ENCODE measurements around the gene VSX1. TPM values are rescaled to one million over a fixed set of nuclear protein-coding genes. Genes with fewer than 3 reads are reported as not detected.

The VSX1 gene
- total RNA-seq, 1 donor from 2014 or later, result not detected

- Mint-ChIP-seq H3K9me3 (no peaks in the 10 kb centered on the region), H3K27me3 (no peaks in the 10 kb centered on the region), H3K4me1 (peaks cover 45% of the 10 kb centered on the region), H3K36me3 (ENCODE audit: low read depth) (peaks cover 59% of the 10 kb centered on the region), H3K4me3 (no peak overlapping the region), H3K27ac (no peak overlapping the region)
- ATAC-seq (ENCODE audit: low read depth), result no peak
- ChIA-PET CTCF (no interaction called here), POLR2A (no interaction called here)
- TF ChIP-seq, protein P1, sequence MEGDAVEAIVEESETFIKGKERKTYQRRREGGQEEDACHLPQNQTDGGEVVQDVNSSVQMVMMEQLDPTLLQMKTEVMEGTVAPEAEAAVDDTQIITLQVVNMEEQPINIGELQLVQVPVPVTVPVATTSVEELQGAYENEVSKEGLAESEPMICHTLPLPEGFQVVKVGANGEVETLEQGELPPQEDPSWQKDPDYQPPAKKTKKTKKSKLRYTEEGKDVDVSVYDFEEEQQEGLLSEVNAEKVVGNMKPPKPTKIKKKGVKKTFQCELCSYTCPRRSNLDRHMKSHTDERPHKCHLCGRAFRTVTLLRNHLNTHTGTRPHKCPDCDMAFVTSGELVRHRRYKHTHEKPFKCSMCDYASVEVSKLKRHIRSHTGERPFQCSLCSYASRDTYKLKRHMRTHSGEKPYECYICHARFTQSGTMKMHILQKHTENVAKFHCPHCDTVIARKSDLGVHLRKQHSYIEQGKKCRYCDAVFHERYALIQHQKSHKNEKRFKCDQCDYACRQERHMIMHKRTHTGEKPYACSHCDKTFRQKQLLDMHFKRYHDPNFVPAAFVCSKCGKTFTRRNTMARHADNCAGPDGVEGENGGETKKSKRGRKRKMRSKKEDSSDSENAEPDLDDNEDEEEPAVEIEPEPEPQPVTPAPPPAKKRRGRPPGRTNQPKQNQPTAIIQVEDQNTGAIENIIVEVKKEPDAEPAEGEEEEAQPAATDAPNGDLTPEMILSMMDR (IDR thresholded peaks at IDR 0.05), result no peak
- no peak for DNase-seq
- intact Hi-C loops (cut with micrococcal nuclease), result no loop called here
Measured at GRCh38 chr20:25031241-25031640, 50.7 kb downstream of the VSX1 start.

GRCh38 chr20:25030649-25031207 lies 51.2 kb downstream of the VSX1 start:
- Mint-ChIP-seq H3K4me3 (no peak overlapping the region), H3K9me3 (no peaks in the 10 kb centered on the region), H3K27ac (no peak overlapping the region), H3K4me1 (peaks cover 42% of the 10 kb centered on the region), H3K36me3 (ENCODE audit: low read depth) (peaks cover 62% of the 10 kb centered on the region), H3K27me3 (no peaks in the 10 kb centered on the region)
- ChIA-PET POLR2A (no interaction called here), CTCF (no interaction called here)
- ATAC-seq (ENCODE audit: low read depth) (no peak), DNase-seq (no peak)
- TF ChIP-seq, protein P1 (IDR thresholded peaks at IDR 0.05), result no peak
- intact Hi-C loops (cut with micrococcal nuclease), result no loop called here

DNA sequence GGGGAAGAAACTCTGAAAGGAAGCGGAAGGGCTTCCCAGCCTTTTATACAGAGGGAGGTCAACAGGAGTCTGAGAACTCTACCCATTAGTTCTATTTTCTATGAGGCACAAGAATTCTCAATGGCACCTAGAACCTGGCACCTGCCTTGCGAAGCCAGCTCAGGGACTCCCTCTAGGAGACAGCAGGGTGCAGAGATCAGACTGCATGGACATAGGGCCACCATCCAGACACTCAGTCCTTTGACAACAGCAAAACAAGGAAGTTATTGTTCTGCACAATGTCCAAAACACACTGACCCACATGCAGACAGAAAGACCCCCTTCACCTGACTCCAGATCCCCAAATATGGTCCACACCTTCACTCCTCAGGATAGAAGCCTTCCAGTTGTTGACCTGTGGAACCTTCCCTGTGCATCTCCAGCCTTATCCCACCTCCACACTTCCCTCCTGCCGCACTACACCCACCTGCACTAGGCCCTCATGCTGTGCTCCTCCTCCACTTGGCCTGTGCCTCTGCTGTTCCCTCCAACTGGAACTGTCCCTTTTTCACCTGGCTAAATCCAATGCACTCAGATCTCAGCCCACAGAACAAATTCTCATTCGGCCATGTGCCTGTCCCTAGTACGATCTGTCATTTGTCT lies 51.8 kb downstream of the VSX1 start:
- ChIA-PET POLR2A (interaction anchor here (1.2 kb wide), 1 partner anchor 28 kb away, joined by 3 read pairs; the partner anchor contains the start of gene ACSS1), CTCF (no interaction called here)
- DNase-seq (no peak), ATAC-seq (ENCODE audit: low read depth) (no peak)
- peaks cover 38% of the 10 kb centered on the region for H3K4me1 Mint-ChIP-seq
- no peak overlapping the region for H3K27ac Mint-ChIP-seq
- TF ChIP-seq, protein P1 (IDR thresholded peaks at IDR 0.05), result no peak
- intact Hi-C loops (cut with micrococcal nuclease), result no loop called here
- peaks cover 66% of the 10 kb centered on the region for H3K36me3 Mint-ChIP-seq (ENCODE audit: low read depth)
- H3K9me3 Mint-ChIP-seq, result no peaks in the 10 kb centered on the region
- H3K4me3 Mint-ChIP-seq, result no peak overlapping the region
- no peaks in the 10 kb centered on the region for H3K27me3 Mint-ChIP-seq

DNA sequence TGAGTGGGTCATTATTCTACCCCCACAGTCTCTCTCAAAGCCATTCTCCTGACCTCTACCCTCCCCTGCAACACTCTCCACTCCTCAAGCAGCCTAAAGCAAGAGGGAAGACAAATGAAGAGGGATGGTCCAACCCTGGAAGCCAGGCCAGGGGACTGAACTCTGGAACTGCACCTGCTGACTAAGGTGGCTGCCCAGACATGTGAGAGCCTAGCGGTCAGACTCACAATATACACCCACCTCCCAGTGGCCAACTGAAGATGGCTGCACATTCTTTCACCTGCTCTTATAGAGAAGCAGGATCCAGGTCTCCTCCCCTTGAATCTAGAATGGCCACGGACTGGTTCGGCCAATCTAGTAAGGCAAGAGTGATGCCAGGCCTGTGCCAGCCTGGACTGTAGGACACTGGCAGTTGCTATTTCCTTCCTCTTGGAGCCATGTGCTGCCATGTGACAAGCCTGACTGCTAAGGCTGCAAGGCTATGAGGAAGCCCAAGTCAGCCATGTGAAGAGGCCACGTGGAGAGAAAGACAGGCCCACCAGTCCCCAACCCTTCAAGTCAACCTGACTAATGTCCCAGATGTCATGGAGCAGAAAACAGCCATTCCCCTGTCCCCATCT lies 55.8 kb downstream of the VSX1 start:
- intact Hi-C loops (cut with micrococcal nuclease), result no loop called here
- ChIA-PET CTCF (no interaction called here), POLR2A (no interaction called here)
- ATAC-seq (ENCODE audit: low read depth) (no peak), DNase-seq (no peak)
- Mint-ChIP-seq H3K27me3 (no peaks in the 10 kb centered on the region), H3K27ac (no peak overlapping the region), H3K36me3 (ENCODE audit: low read depth) (peaks cover 78% of the 10 kb centered on the region), H3K9me3 (no peaks in the 10 kb centered on the region), H3K4me1 (peaks cover 26% of the 10 kb centered on the region), H3K4me3 (no peak overlapping the region)
- TF ChIP-seq, protein P1 (IDR thresholded peaks at IDR 0.05), result no peak

Other genes starting within 250 kb of the VSX1 start
- gene CST7, start 132.9 kb downstream of the VSX1 start, total RNA-seq, result 0.86 and 1.0 TPM in 2 replicates
- gene APMAP, start 89.4 kb downstream of the VSX1 start, total RNA-seq, result 22.3 and 24.9 TPM in 2 replicates
- gene ACSS1, start 24.0 kb downstream of the VSX1 start, total RNA-seq, result 30.5 and 34.4 TPM in 2 replicates
- gene ENTPD6, start 113.6 kb upstream of the VSX1 start, total RNA-seq, result 37.2 and 44.4 TPM in 2 replicates
- gene PYGB, start 165.9 kb upstream of the VSX1 start, total RNA-seq, result 21.5 and 23.5 TPM in 2 replicates

Data from activated B cell treated with CpG ODN at 0.5 μM for 24 hours (primary cell).